K562 (cell line): ENCODE measurements around the gene HMGCLL1. TPM values are rescaled to one million over a fixed set of nuclear protein-coding genes. Genes with fewer than 3 reads are reported as not detected.

Source experiments
- ATAC-seq: fragments of 200-7000 bp; cut with Tn5 transposase; 3 replicates; pipeline ENCODE4 v1.9.1; 2020; ENCODE audit warnings: moderate library complexity
- BruUV-seq: library from RNA; stranded (reverse); fragments of 400-500 nt; replicated peaks from 2 replicates; lab custom pipeline; 2021; lab: Mats Ljungman, UMichigan
- CTCF ChIA-PET: fragments of 300-600 bp; formaldehyde crosslinking; extraction: SDS; loops from one replicate; lab custom pipeline; 2021; ENCODE audit warnings: low intra/inter-chr PET ratio; lab: Yijun Ruan, JAX
- POLR2A ChIA-PET: fragments of 300-600, 350-650 bp; sonication (Branson Sonifier 250); formaldehyde crosslinking; extraction: SDS; loops from one replicate; lab custom pipeline; 2021; ENCODE audit warnings: antibody characterized with exemption, inconsistent platforms; lab: Yijun Ruan, JAX
- DNase-seq, 4 experiments: peaks; one replicate each; pipeline versions ENCODE4 v3.0.0 to v3.0.0-alpha.2; 2011 to 2018; ENCODE audit warnings: low spot score in 3 of 4, mixed read lengths in 3 of 4; ENCODE audit errors: extremely low read depth in 1 of 4
- FAIRE-seq: peaks from 2 replicates; lab custom pipeline; 2011; peaks lifted over from hg19 to GRCh38; lab: Jason Lieb, UNC
- H2AFZ ChIP-seq: 2 replicates; pipeline ENCODE4 v1.6.0; 2011; ENCODE audit warnings: low read depth, low read length, control low read depth, inconsistent platforms
- H3K27ac ChIP-seq: fragments of 200-600 bp; 3 replicates; pipeline ENCODE4 v1.8.0; 2011; ENCODE audit warnings: low read depth, mild to moderate bottlenecking, control low read depth, inconsistent platforms, low read length, moderate library complexity, mixed read lengths; ENCODE audit errors: extremely low read depth
- H3K27me3 ChIP-seq, 2 experiments: fragments of 300-600 bp in 1 of 2; 2 replicates in 1 of 2; 3 replicates in 1 of 2; pipeline versions ENCODE4 v1.6.0 to v1.8.0; 2011; ENCODE audit warnings: inconsistent platforms in 2 of 2, low read length in 2 of 2, mild to moderate bottlenecking in 1 of 2, mixed read lengths in 1 of 2, moderate library complexity in 1 of 2; ENCODE audit not compliant: control insufficient read depth in 2 of 2, insufficient read depth in 2 of 2
- H3K36me3 ChIP-seq: fragments of 300-600 bp; 3 replicates; pipeline ENCODE4 v1.8.0; 2011; ENCODE audit warnings: mild to moderate bottlenecking, low read length, inconsistent platforms; ENCODE audit not compliant: control insufficient read depth, insufficient read depth
- H3K4me1 ChIP-seq, 2 experiments: fragments of 200-600 bp in 1 of 2; replicated peaks in 1 of 2; 2 replicates in 1 of 2; 3 replicates in 1 of 2; pipeline versions ENCODE4 v1.5.1 to v1.8.0; 2011; ENCODE audit warnings: inconsistent platforms in 2 of 2, low read length in 2 of 2, mild to moderate bottlenecking in 1 of 2, mixed read lengths in 1 of 2, moderate library complexity in 1 of 2; ENCODE audit not compliant: control insufficient read depth in 2 of 2, insufficient read depth in 2 of 2
- H3K4me2 ChIP-seq: 2 replicates; pipeline ENCODE4 v1.6.1; 2011; ENCODE audit warnings: low read length, control low read depth, inconsistent platforms, mixed read lengths; ENCODE audit not compliant: insufficient read depth
- H3K4me3 ChIP-seq: fragments of 200-600 bp; sonication (generic), shearing (Covaris generic); 2 replicates; pipeline ENCODE4 v1.5.1; 2016; ENCODE audit warnings: control low read depth, inconsistent platforms
- H3K79me2 ChIP-seq: fragments of 200-600 bp; 3 replicates; pipeline ENCODE4 v1.8.0; 2011; ENCODE audit warnings: low read length, inconsistent platforms; ENCODE audit not compliant: control insufficient read depth, insufficient read depth
- H3K9ac ChIP-seq, 2 experiments: 2 replicates each; pipeline versions ENCODE4 v1.6.0 to v1.6.1; 2011; ENCODE audit warnings: low read depth in 2 of 2, low read length in 2 of 2, control low read depth in 1 of 2, inconsistent platforms in 1 of 2, mild to moderate bottlenecking in 1 of 2, mixed read lengths in 1 of 2; ENCODE audit not compliant: insufficient read depth in 1 of 2
- H3K9me1 ChIP-seq: one replicate; pipeline ENCODE4 v1.6.0; 2011; ENCODE audit warnings: inconsistent platforms, mild to moderate bottlenecking, low read length, moderate library complexity; ENCODE audit not compliant: control insufficient read depth, insufficient read depth
- H3K9me3 ChIP-seq: replicated peaks from 2 replicates; pipeline ENCODE4 v1.5.1; 2011; ENCODE audit warnings: low read depth, low read length, inconsistent platforms; ENCODE audit not compliant: control insufficient read depth, insufficient read depth
- H4K20me1 ChIP-seq: replicated peaks from 2 replicates; pipeline ENCODE4 v1.6.1; 2011; ENCODE audit warnings: low read length, inconsistent platforms, mixed read lengths; ENCODE audit not compliant: control insufficient read depth, insufficient read depth
- ILF3 ChIP-seq: fragments of 450-650 bp; IDR thresholded peaks from 2 replicates; pipeline ENCODE4 v1.6.1; 2018; ENCODE audit warnings: antibody characterized with exemption, mild to moderate bottlenecking, moderate library complexity, borderline replicate concordance
- NR3C1 ChIP-seq: sonication (generic); formaldehyde crosslinking; IDR thresholded peaks from 2 replicates; pipeline ENCODE4 v1.8.1; 2022; ENCODE audit warnings: missing genetic modification reagents
- PURB ChIP-seq: sonication (generic); formaldehyde crosslinking; IDR thresholded peaks from 2 replicates; pipeline ENCODE4 v1.9.0; 2021; ENCODE audit warnings: low read depth, mild to moderate bottlenecking, missing genetic modification reagents
- SIN3A ChIP-seq, 2 experiments: fragments of 150-350 bp in 1 of 2; IDR thresholded peaks; 2 replicates each; pipeline ENCODE4 v1.6.1; 2011 to 2016; ENCODE audit warnings: borderline replicate concordance in 2 of 2, low read depth in 2 of 2, low read length in 2 of 2, mild to moderate bottlenecking in 2 of 2, moderate library complexity in 2 of 2; ENCODE audit not compliant: control insufficient read depth in 1 of 2
- ZFP36 ChIP-seq: fragments of 150-350 bp; IDR thresholded peaks from 2 replicates; pipeline ENCODE4 v1.6.1; 2018; ENCODE audit warnings: low read length, low read depth; ENCODE audit not compliant: partially characterized antibody
- ZNF124 ChIP-seq: sonication (generic); formaldehyde crosslinking; IDR thresholded peaks from 2 replicates; pipeline ENCODE4 v1.8.1; 2022; ENCODE audit warnings: missing genetic modification reagents
- ZNF449 ChIP-seq: fragments of 250-450 bp; sonication (Bioruptor Pico); IDR thresholded peaks from 2 replicates; pipeline ENCODE4 v1.8.0; 2022; ENCODE audit warnings: moderate library complexity, mild to moderate bottlenecking, inconsistent platforms
- WGBS: fragments of 100-300 bp; shearing (Covaris generic); methylation state at CpG from one replicate; pipeline ENCODE4 v1.1.6; 2016; ENCODE audit warnings: low coverage, mixed read lengths; ENCODE audit not compliant: insufficient coverage; ENCODE audit errors: missing lambda C conversion rate; 5-methylcytosine and 5-hydroxymethylcytosine counted together
- in situ Hi-C: fragments of 300-500 bp; cut with MboI; formaldehyde crosslinking; loops from 4 replicates; pipeline ENCODE4 v1.15.0; 2018; ENCODE audit warnings: inconsistent platforms, mixed read lengths
- intact Hi-C: fragments of 100-400 bp; cut with micrococcal nuclease; formaldehyde crosslinking; loops from 2 replicates; pipeline ENCODE4 v1.14.2; 2022
- polyA plus RNA-seq, 8 experiments: library from polyadenylated mRNA; depleted of rRNA in 4 of 8; stranded (reverse) in 5 of 8; unstranded in 3 of 8; fragments of >200 nt; fragmentation: Nextera tagmentation in 2 of 8; fragmentation: Illumina TruSeq in 1 of 8; extraction: Ambion mirVana in 2 of 8; extraction: Trizol in 1 of 8; gene quantifications; 2 replicates each; pipeline versions ENCODE4 v1.2.1 to v1.2.3, GENCODE V29; 2011 to 2014; ENCODE audit warnings: inconsistent platforms in 1 of 8, missing spikeins in 1 of 8
- total RNA-seq, 7 experiments: library from RNA; depleted of rRNA in 6 of 7; stranded (reverse); fragments of >200 nt in 6 of 7; fragmentation: Illumina TruSeq in 2 of 7; extraction: Trizol in 2 of 7; gene quantifications; 2 replicates each; pipeline versions ENCODE4 v1.2.1 to v1.2.3, GENCODE V29; 2011 to 2021; ENCODE audit warnings: low replicate concordance in 1 of 7
- TF ChIP-seq, protein P1 (sequence below), 2 experiments: fragments of 150-350 bp in 1 of 2; IDR thresholded peaks; 2 replicates each; pipeline ENCODE4 v1.6.1; 2012 to 2016; ENCODE audit warnings: low read depth in 2 of 2, low read length in 2 of 2, mild to moderate bottlenecking in 1 of 2, moderate library complexity in 1 of 2
- TF ChIP-seq, protein P2 (sequence below): fragments of 450-650 bp; IDR thresholded peaks from 2 replicates; pipeline ENCODE4 v1.6.1; 2016; ENCODE audit warnings: mild to moderate bottlenecking

HMGCLL1 gene
- total and polyA plus RNA-seq, 9 of the 15 experiments (the other 6 are each of a cell fraction or from before 2014, with no cell fraction given) = not detected

- TF ChIP-seq, protein P1, sequence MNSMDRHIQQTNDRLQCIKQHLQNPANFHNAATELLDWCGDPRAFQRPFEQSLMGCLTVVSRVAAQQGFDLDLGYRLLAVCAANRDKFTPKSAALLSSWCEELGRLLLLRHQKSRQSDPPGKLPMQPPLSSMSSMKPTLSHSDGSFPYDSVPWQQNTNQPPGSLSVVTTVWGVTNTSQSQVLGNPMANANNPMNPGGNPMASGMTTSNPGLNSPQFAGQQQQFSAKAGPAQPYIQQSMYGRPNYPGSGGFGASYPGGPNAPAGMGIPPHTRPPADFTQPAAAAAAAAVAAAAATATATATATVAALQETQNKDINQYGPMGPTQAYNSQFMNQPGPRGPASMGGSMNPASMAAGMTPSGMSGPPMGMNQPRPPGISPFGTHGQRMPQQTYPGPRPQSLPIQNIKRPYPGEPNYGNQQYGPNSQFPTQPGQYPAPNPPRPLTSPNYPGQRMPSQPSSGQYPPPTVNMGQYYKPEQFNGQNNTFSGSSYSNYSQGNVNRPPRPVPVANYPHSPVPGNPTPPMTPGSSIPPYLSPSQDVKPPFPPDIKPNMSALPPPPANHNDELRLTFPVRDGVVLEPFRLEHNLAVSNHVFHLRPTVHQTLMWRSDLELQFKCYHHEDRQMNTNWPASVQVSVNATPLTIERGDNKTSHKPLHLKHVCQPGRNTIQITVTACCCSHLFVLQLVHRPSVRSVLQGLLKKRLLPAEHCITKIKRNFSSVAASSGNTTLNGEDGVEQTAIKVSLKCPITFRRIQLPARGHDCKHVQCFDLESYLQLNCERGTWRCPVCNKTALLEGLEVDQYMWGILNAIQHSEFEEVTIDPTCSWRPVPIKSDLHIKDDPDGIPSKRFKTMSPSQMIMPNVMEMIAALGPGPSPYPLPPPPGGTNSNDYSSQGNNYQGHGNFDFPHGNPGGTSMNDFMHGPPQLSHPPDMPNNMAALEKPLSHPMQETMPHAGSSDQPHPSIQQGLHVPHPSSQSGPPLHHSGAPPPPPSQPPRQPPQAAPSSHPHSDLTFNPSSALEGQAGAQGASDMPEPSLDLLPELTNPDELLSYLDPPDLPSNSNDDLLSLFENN (IDR thresholded peaks at IDR 0.05; ENCODE audit: low read depth in 2 of 2, low read length in 2 of 2) = no peak
- no peak for TF ChIP-seq PURB
Measured at GRCh38 chr6:55574556-55574955, 4.4 kb downstream of the HMGCLL1 start (continued).

- CTCF ChIA-PET = no interaction called here
- TF ChIP-seq ZFP36 (no peak), ZNF449 (CRISPR knock-in tag) (no peak), SIN3A (IDR thresholded peaks at IDR 0.05; ENCODE audit: borderline replicate concordance in 2 of 2, control insufficient read depth in 1 of 2, low read depth in 2 of 2, low read length in 2 of 2) (no peak), ZNF124 (CRISPR knock-in tag) (no peak), ILF3 (no peak), NR3C1 (CRISPR knock-in tag) (no peak)
- TF ChIP-seq, protein P2, sequence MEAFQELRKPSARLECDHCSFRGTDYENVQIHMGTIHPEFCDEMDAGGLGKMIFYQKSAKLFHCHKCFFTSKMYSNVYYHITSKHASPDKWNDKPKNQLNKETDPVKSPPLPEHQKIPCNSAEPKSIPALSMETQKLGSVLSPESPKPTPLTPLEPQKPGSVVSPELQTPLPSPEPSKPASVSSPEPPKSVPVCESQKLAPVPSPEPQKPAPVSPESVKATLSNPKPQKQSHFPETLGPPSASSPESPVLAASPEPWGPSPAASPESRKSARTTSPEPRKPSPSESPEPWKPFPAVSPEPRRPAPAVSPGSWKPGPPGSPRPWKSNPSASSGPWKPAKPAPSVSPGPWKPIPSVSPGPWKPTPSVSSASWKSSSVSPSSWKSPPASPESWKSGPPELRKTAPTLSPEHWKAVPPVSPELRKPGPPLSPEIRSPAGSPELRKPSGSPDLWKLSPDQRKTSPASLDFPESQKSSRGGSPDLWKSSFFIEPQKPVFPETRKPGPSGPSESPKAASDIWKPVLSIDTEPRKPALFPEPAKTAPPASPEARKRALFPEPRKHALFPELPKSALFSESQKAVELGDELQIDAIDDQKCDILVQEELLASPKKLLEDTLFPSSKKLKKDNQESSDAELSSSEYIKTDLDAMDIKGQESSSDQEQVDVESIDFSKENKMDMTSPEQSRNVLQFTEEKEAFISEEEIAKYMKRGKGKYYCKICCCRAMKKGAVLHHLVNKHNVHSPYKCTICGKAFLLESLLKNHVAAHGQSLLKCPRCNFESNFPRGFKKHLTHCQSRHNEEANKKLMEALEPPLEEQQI = no peak
- POLR2A ChIA-PET = no interaction called here
Measured at GRCh38 chr6:55569638-55570037, 9.4 kb downstream of the HMGCLL1 start.

More at GRCh38 chr6:55569638-55570037, 9.4 kb downstream of the HMGCLL1 start:
- Histone ChIP-seq H3K36me3 (no peaks in the 10 kb centered on the region), H3K4me3 (no peak overlapping the region), H3K9ac (no peak overlapping the region), H3K79me2 (no peaks in the 10 kb centered on the region), H2AFZ (no peak overlapping the region), H3K9me3 (no peaks in the 10 kb centered on the region), H3K27ac (no peak overlapping the region), H3K4me1 (no peaks in the 10 kb centered on the region), H3K27me3 (no peaks in the 10 kb centered on the region), H3K4me2 (no peak overlapping the region), H3K9me1 (no peaks in the 10 kb centered on the region), H4K20me1 (no peaks in the 10 kb centered on the region)
- ATAC-seq = no peak
- intact Hi-C loops = no loop called here
- BruUV-seq = no TSS peak
- WGBS = 2% methylated on average over 3 of the region's 3 CpGs
- no peak for FAIRE-seq
- no peak for DNase-seq
- in situ Hi-C loops = no loop called here
